HG02588 (cell line): ENCODE data around the gene CYP2D6.
A peak's percentile ranks its signal among the peaks of the same experiment; 100 is the strongest.

Experiments used
- ATAC-seq: cut with Tn5 transposase; IDR thresholded peaks from one replicate; pipeline ENCODE4 v1.9.1; 2021; ENCODE audit warnings: mild to moderate bottlenecking, moderate library complexity; ENCODE audit not compliant: unreplicated experiment

CYP2D6 gene

DNA sequence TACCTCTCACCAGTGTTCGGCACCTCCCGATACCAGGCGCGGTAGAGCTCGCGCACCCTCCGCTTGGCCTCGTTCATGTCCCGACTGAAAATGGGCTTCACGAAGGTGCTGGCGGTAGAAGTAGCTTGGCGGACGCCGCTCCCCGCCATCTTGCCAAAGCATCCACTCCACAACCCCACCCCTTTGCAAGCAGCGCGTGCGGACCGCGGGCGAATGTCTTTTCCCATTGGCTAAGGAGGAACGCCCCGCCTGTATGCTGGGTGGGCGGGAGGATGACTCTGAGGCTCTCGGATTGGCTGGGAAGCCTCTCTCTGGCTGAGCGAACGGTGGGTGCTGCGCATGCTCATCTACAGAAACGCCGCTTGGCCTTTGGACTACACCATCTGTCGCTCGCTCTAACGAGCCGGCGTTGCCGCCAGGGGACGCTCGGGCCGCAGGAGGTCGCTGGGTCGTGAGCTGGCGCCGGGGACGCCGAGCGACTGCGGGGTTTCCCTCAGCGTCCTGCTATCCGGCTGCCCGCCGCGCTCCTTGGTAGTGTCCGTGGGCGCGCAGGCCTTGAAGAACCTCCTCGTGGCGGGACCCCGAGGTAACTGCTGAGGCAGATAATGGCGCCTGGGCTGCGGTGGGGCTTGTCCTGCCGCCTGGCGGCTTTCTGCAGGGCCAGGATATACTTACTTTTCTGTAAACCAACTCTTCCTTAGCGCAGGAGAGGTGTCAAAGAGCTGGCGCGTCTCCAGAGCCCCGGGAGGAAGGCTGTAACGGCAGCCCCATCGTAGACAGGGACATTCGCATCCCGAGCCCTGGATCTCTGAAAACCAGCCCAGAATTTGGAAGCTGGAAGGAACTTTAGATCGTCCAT lies 39.8 kb downstream of the CYP2D6 start, which contains the start of gene NDUFA6:
Gene NDUFA6, minus strand, starts transcription at position 177 of the 859 bp plus-strand sequence. Its CDS starts 28 bp downstream, at position 149.
- ATAC-seq, result peak; percentile 89

DNA sequence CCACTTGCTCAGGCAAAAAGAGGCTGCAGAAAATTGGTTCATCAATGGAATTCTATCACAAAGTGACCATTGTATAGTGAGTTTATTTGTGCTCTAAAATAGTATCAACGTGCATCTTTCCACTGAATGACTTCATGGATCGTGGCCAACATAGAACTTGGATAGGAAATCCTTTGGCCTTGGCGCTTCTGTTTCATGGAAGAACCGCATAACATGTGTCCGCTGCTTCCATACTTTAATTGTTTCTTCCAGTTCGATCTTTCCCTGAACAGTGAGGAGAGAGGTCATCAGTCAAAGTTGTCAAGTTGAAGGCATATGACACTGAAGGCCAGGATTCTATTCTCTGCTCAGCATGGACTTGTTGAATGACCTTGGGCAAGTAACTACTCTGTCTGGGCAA lies 44.6 kb downstream of the CYP2D6 start:
- no peak for ATAC-seq

DNA sequence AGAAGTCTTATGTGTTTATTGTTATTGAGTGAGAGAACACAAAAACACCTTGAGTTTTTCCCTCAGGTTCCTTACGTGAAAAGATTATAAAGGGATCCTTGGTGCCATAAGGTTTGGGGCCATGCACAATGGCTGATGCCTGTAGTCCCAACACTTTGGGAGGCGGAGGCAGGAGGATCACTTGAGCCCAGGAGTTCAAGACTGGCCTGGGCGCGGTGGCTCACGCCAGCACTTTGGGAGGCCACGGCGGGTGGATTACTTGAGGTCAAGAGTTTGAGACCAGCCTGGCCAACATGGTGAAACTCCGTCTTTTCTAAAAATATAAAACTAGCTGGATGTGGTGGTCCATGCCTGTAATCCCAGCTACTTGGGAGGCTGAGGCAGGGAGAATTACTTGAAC lies 45.7 kb downstream of the CYP2D6 start:
- no peak for ATAC-seq

DNA sequence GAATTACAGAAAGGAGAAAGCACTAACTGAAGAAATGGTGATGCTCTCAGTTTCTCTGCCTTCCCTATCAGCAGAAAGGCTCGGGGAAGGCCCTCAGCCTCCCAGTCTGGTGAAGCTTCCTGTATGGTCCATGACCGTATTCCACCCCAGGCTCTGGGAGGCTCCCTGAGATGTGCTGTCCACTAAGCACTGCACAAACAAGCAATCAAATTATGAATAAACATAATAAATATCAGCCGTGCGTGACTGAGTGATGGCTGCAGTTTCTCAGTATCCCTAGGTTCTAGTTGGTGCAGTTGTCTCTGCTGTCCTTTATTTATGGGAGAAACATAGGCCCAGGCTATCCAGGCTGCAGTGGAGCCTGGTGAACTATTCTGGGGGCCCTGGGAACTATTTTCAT lies 47.5 kb downstream of the CYP2D6 start:
- no peak for ATAC-seq

DNA sequence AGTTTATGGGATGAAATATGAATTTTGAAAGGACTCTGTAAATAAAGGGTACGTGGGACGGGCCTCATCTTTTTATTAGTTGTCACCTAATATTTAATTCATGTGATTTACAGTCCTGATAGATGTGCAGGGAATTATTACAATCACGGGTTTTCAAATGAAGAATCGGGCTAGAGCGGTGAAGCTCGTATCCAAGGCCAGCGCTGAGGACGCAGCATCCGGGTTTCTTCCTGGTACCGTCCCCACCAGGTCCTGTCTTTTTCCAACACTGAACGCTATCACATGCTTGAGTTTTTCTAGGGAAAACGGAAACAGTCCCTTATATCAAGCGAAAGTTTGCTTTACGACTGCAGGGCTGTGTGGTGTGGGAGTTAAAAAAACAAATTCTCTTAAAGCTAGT lies 50.3 kb downstream of the CYP2D6 start:
- no peak for ATAC-seq

DNA sequence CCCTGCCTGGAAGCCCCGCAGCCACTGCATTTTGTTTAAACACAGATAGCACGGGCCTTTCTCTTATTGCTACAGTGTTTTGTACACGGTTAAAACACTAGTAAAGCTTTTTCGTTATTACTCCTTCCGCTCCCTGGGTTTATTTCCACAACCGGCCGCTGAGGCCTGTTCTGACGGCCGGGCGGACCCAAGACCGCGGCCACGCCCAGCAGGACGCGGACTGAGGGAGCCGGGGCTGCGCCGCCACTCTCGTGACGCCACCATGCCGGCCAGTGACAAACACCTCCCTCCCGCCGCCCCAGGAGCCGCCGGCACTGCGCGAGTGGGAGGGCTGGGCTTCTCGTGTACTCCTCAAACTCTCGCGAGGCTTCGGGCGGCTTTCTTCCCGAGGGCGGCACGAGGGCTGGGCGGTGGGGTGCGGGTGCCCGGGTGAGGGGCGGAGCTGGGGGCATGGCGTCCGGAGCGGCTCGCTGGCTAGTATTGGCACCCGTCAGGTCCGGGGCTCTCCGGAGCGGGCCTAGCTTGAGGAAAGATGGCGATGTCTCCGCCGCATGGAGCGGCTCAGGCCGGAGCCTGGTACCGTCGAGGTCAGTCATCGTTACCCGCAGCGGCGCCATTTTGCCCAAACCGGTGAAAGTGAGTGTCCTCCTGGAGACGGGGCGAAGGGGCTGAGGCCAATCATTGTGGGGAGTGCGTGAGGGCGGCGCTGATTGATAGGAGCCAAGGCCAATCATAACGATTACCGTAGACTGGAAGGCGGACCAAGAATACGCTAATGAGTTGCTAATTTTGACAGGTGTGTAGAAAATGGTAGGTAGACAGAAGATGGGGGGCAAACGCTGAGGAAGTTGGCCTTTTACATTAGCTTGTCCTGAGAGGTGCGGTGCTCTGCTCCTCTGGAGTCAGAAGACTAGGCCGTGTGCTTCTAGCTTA lies 51.0 kb downstream of the CYP2D6 start, which contains the start of gene SMDT1:
Gene SMDT1, plus strand, starts transcription at position 382 of the 933 bp plus-strand sequence. Its CDS starts 69 bp downstream, at position 451.
- ATAC-seq, result peak; percentile 80

DNA sequence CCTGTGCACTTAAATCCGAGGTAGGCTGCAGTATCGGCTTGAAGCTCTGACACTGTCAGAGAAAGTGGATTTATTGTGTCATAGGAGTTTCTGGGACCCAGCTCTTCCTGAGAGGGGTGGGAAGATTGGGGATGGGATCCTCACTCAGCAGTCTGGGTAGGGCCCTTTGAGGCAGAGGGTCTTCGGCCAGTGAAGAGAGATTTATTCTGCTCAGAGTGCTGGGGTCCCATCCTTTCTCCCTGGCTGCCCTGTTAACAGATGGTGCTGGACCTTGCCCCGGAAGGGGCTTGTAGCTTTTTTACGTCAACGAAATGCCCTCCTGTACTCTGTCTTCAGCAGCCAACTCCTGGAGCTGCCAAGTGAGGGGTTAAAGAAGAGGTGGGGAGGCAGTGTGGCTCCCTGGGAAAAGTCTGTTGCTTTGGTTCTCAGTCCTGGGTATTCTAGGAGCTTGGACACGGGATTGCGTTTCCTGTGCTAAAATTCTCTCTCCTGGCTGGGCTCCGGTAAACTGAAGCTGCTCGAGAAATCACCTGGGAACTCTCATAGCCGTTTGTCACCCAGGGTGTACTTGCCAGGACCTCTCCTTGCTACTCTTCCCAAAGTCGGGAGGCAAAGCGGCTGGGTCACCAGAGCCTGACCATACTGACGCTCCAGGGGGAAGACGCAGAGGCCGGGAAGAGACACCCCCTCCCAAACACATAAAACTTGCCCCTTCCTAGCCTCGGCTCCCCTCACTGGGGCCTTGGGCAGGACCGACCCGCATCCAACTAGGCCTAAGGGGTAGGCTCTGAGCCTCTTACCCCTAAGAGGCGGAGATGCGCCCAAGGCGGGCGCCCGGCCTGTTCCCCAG lies 51.9 kb downstream of the CYP2D6 start:
- ATAC-seq, result no peak

DNA sequence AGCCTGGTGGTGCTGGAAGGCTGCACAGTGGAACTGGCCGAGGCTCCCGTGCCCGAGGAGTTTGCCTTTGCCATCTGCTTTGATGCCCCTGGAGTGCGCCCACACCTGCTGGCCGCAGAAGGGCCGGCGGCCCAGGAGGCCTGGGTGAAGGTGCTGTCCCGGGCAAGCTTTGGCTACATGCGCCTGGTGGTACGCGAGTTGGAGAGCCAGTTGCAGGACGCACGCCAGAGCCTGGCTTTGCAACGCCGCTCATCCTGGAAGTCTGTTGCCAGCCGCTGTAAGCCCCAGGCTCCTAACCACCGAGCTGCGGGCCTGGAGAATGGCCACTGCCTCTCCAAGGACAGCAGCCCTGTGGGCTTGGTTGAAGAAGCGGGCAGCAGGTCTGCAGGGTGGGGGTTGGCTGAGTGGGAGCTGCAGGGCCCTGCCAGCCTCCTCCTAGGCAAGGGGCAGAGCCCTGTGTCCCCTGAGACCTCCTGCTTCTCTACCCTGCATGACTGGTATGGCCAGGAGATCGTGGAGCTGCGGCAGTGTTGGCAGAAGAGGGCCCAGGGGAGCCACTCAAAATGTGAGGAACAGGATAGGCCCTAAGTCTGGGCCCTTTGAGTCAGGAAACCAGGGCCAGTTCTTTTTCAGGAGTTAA lies 53.0 kb downstream of the CYP2D6 start:
- ATAC-seq, result no peak

DNA sequence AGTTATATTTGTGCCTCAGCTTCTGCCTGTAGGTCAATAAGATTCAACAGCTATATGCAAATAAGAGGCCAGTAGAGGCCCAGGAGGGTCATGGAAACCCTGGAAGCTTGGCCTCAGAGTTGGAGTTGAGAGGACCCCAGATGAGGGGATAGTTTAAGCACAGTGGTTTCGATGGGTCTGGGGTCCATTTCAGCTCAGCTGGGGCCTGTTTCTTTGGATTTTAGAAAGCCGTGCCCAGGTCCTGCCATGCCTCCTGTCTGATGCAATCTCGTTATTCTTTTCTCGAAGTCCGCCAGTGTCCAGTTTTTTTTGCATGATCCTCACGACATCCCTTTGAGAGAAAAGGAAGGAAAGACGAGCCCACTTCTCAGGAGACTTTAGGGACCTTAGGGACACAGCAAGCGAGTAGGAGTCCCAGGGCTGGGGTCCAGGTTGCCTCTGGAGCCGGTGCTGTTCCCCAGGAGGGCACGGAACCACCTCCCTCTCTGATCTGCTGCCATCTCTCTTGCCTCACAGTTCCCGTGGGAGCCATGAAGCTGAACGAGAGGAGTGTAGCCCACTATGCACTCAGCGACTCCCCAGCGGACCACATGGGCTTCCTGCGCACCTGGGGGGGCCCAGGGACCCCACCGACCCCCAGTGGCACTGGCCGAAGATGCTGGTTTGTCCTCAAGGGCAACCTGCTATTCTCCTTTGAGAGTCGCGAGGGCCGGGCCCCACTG lies 53.7 kb downstream of the CYP2D6 start:
- no peak for ATAC-seq
